Measurements from ENCODE around the gene LCA5. TPM values are rescaled to one million over a fixed set of nuclear protein-coding genes. Genes with fewer than 3 reads are reported as not detected.

LCA5 gene
- total RNA-seq, 1 experiment from 2014 or later = 7.0 TPM

- POLR2A ChIA-PET = no interaction called here
- Histone ChIP-seq H3K27ac (ENCODE audit: low read length) (no peak overlapping the region), H3K27me3 (ENCODE audit: control insufficient read depth, insufficient read depth, low read length) (no peaks in the 10 kb centered on the region), H3K36me3 (ENCODE audit: control insufficient read depth, insufficient read depth, low read length) (no peaks in the 10 kb centered on the region), H3K9me3 (ENCODE audit: control insufficient read depth, insufficient read depth, low read depth, low read length) (no peaks in the 10 kb centered on the region), H3K4me1 (ENCODE audit: control insufficient read depth, insufficient read depth, low read length) (no peaks in the 10 kb centered on the region), H3K4me3 (ENCODE audit: low read depth in 2 of 2, low read length in 2 of 2) (no peak overlapping the region)
- CTCF ChIA-PET = no interaction called here
- no TSS peak for BruUV-seq (replicated peaks)
- TF ChIP-seq, protein P1, sequence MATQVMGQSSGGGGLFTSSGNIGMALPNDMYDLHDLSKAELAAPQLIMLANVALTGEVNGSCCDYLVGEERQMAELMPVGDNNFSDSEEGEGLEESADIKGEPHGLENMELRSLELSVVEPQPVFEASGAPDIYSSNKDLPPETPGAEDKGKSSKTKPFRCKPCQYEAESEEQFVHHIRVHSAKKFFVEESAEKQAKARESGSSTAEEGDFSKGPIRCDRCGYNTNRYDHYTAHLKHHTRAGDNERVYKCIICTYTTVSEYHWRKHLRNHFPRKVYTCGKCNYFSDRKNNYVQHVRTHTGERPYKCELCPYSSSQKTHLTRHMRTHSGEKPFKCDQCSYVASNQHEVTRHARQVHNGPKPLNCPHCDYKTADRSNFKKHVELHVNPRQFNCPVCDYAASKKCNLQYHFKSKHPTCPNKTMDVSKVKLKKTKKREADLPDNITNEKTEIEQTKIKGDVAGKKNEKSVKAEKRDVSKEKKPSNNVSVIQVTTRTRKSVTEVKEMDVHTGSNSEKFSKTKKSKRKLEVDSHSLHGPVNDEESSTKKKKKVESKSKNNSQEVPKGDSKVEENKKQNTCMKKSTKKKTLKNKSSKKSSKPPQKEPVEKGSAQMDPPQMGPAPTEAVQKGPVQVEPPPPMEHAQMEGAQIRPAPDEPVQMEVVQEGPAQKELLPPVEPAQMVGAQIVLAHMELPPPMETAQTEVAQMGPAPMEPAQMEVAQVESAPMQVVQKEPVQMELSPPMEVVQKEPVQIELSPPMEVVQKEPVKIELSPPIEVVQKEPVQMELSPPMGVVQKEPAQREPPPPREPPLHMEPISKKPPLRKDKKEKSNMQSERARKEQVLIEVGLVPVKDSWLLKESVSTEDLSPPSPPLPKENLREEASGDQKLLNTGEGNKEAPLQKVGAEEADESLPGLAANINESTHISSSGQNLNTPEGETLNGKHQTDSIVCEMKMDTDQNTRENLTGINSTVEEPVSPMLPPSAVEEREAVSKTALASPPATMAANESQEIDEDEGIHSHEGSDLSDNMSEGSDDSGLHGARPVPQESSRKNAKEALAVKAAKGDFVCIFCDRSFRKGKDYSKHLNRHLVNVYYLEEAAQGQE (IDR thresholded peaks at IDR 0.05; ENCODE audit: insufficient read depth in 1 of 2, low read depth in 2 of 2, low read length in 1 of 2) = no peak
- TF ChIP-seq, protein P2, sequence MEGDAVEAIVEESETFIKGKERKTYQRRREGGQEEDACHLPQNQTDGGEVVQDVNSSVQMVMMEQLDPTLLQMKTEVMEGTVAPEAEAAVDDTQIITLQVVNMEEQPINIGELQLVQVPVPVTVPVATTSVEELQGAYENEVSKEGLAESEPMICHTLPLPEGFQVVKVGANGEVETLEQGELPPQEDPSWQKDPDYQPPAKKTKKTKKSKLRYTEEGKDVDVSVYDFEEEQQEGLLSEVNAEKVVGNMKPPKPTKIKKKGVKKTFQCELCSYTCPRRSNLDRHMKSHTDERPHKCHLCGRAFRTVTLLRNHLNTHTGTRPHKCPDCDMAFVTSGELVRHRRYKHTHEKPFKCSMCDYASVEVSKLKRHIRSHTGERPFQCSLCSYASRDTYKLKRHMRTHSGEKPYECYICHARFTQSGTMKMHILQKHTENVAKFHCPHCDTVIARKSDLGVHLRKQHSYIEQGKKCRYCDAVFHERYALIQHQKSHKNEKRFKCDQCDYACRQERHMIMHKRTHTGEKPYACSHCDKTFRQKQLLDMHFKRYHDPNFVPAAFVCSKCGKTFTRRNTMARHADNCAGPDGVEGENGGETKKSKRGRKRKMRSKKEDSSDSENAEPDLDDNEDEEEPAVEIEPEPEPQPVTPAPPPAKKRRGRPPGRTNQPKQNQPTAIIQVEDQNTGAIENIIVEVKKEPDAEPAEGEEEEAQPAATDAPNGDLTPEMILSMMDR (IDR thresholded peaks at IDR 0.05) = no peak
- TF ChIP-seq POLR2AphosphoS5 (IDR thresholded peaks at IDR 0.05; ENCODE audit: low read depth, low read length) (no peak), TCF7L2 (IDR thresholded peaks at IDR 0.05; ENCODE audit: low read depth, low read length) (no peak), SIN3A (IDR thresholded peaks at IDR 0.05; ENCODE audit: borderline replicate concordance, insufficient read depth, low read depth, low read length) (no peak)
- DNase-seq (ENCODE audit: low read depth, low spot score) (no peak), ATAC-seq (no peak)
- in situ Hi-C loops (cut with HindIII; ENCODE audit: low pct_unique_long_range_greater_than_20kb, low sequenced_read_pairs) = no loop called here
- intact Hi-C loops (cut with micrococcal nuclease; ENCODE audit: unreplicated experiment) = no loop called here
Measured at GRCh38 chr6:79551401-79551800, 14.2 kb upstream of the LCA5 start.

GRCh38 chr6:79548304-79548703 lies 11.1 kb upstream of the LCA5 start:
- Histone ChIP-seq H3K36me3 (ENCODE audit: control insufficient read depth, insufficient read depth, low read length) (no peaks in the 10 kb centered on the region; the same call in 1 of the 2 replicates), H3K9me3 (ENCODE audit: control insufficient read depth, insufficient read depth, low read depth, low read length) (no peaks in the 10 kb centered on the region), H3K27ac (ENCODE audit: low read length) (peak overlapping the region; percentile 30; the same call in 1 of the 2 replicates), H3K27me3 (ENCODE audit: control insufficient read depth, insufficient read depth, low read length) (no peaks in the 10 kb centered on the region), H3K4me1 (ENCODE audit: control insufficient read depth, insufficient read depth, low read length) (peaks cover 26% of the 10 kb centered on the region), H3K4me3 (ENCODE audit: low read depth in 2 of 2, low read length in 2 of 2) (no peak overlapping the region)
- TF ChIP-seq TCF7L2 (IDR thresholded peaks at IDR 0.05; ENCODE audit: low read depth, low read length) = no peak
- TF ChIP-seq SIN3A (IDR thresholded peaks at IDR 0.05; ENCODE audit: borderline replicate concordance, insufficient read depth, low read depth, low read length) = no peak
- TF ChIP-seq POLR2AphosphoS5 (IDR thresholded peaks at IDR 0.05; ENCODE audit: low read depth, low read length) = no peak
- TF ChIP-seq, protein P1 (IDR thresholded peaks at IDR 0.05; ENCODE audit: insufficient read depth in 1 of 2, low read depth in 2 of 2, low read length in 1 of 2) = no peak
- TF ChIP-seq, protein P2 (IDR thresholded peaks at IDR 0.05) = no peak
- in situ Hi-C loops (cut with HindIII; ENCODE audit: low pct_unique_long_range_greater_than_20kb, low sequenced_read_pairs) = no loop called here
- intact Hi-C loops (cut with micrococcal nuclease; ENCODE audit: unreplicated experiment) = no loop called here
- CTCF ChIA-PET = no interaction called here
- DNase-seq (ENCODE audit: low read depth, low spot score) (no peak), ATAC-seq (no peak)
- no TSS peak for BruUV-seq (replicated peaks)
- POLR2A ChIA-PET = no interaction called here
